Dermis microvascular lymphatic vessel endothelial cell (primary cell): ENCODE results near the gene MYBBP1A. TPM values are rescaled to one million over a fixed set of nuclear protein-coding genes. Genes with fewer than 3 reads are reported as not detected.

Experiments
- DNase-seq, 2 donors: peaks; one replicate each; pipeline versions ENCODE4 v3.0.0 to v3.0.0-alpha.2; 2010; ENCODE audit warnings: low read depth in 2 of 2
- total RNA-seq: library from RNA; depleted of rRNA; stranded (reverse); fragments of >200 nt; gene quantifications from 2 replicates; pipeline ENCODE4 v1.2.1, GENCODE V29; 2014

Gene MYBBP1A
- total RNA-seq, 1 donor from 2014 or later = 29.7 TPM

- no peak for DNase-seq
Measured at GRCh38 chr17:4520060-4520893, 34.9 kb downstream of the MYBBP1A start.

DNA sequence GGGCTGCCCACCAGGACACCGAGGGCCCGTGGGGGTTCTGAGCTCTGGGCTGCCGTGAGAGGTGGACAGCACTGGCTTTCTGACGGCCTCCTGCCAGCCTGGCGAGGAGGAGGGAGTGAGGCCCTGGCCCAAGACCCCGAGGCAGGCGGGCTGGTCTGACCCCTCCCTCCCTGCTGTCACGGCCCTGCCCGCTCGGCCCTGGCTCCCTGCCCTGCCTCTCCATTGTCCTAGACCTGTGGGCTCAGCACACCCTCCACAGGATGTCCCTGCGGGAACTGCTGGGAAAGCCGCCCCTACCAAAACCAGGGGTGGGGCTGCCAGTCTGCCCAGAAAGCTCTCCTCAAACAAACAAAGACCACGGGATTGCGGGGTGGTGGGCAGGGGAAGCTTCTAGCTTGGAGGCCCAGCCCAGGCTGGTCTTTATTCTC is 35.8 kb downstream of the MYBBP1A start:
- peak; percentile 78 to 86 for DNase-seq

DNA sequence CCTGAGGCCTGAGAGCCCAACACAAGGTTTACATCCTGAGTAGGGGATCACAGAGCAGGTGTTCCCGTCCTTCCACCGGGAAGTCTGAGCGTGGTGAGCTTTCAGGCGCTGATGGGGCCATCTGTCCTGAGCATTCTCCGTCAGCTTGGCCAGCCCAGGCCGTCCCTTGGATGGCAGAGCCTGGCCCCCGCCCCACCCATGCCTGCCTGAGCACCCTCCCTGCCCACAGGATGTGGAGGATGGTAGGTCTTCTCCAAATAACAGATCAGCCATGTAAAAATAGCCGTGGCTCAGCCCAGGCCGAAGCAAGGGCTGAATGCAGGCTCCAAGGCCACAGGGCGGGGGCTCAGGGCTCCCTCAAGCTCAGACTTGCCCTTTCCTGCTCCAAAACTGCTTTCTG is 36.3 kb downstream of the MYBBP1A start:
- DNase-seq = no peak

DNA sequence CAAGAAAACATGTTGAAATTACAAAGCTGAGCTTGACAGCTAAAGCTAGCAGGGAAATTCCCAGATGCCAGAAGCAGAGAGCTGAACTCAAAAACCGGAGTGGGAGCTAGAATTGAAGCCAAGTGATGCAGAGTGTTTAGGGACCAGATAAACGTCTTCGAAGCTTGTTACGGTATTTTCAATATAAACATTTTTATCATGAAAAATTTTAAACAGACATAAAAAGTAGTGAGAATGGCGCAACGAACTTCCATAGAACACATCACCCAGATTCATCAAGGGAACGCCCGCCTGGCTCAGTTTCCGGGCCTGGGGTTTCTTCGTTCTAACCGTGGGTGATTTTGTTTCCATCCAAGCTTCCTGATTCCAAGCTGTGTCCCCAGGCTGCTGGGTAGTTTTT is 38.4 kb downstream of the MYBBP1A start:
- DNase-seq = no peak

GRCh38 chr17:4515501-4515900 is 39.7 kb downstream of the MYBBP1A start:
- DNase-seq = no peak

DNA sequence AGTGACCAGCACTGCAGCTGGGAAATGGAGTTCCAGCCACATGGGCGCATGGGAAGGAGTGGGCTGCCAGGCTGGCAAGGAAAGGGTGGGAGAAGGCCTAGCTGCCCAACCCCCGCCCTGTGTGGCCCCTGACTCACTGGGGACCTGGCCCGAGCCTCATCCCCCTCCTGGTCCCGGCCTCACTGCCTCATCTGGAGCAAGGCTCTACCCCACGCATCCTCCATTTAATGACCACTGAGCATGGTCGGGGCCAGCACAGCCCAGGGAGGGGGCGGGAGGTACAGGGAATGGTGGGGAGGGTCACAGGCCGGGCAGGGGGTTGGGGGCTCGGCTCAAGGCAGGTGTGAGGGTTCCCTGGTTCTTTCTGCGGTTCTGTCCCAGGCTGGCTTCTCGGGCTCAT is 40.4 kb downstream of the MYBBP1A start:
- DNase-seq = no peak

DNA sequence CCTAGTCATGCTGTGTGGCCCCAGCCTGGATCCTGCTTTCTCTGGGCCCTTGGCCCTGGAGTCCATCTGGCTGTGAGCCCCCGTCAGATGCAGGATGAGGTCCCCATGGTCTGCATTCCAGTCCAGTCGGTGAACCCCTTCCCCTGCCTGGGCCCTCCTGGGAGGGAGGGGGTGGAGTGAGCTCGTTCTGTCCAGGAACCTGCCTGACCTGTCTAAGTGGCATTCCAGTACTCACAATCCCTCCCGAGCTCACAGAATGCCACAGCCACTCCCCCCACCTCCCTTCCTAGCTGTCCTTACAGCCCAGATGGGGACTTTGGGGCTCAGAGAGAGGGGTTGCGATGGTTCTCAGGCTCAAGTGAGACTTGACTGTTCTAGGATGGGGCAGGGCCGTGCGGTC is 41.0 kb downstream of the MYBBP1A start:
- DNase-seq = no peak

DNA sequence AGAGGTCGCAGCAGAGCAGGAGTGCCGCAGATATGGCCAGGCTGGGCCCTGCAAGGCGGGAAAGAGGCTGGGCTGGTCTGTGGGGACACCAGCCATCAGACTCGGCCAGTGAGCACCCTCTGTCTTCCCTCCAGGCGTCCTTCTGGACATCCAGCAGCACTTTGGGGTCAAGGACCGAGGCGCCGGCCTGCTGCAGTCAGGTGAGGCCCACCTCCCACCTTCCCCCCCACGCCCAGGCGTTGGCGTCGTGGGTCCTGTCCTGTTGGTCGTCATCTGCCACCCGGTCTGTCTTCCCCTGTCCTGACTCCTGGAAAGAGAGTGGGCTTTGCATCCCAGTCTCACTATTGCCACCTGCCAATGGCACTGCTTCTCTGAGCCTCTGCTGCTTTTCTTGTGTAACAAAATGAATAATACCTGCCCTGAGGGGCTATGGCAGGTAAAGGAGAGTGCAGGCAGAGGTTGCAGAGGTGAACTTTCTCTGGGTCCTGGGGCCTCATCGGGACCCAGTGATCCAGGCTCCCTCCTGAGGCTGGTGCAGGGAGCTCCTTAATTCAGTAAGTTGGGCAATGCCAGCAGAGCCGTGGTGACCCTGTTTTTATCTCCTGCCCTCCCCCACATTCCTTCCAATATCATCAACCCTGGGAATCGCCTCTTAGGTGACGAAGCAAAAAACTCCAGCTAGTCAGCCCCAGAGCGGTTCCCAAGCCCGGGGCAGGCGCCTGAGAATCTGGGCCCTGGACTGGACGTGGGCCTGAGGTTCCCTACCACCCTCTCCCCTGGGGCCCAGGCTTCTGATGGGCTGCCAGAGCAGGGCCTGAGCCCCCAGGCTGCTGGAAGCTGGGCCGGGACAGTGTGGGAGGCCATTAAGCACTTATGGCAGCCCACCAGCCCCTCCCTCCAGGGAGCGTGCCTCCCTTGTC is 41.8 kb downstream of the MYBBP1A start:
- no peak for DNase-seq

DNA sequence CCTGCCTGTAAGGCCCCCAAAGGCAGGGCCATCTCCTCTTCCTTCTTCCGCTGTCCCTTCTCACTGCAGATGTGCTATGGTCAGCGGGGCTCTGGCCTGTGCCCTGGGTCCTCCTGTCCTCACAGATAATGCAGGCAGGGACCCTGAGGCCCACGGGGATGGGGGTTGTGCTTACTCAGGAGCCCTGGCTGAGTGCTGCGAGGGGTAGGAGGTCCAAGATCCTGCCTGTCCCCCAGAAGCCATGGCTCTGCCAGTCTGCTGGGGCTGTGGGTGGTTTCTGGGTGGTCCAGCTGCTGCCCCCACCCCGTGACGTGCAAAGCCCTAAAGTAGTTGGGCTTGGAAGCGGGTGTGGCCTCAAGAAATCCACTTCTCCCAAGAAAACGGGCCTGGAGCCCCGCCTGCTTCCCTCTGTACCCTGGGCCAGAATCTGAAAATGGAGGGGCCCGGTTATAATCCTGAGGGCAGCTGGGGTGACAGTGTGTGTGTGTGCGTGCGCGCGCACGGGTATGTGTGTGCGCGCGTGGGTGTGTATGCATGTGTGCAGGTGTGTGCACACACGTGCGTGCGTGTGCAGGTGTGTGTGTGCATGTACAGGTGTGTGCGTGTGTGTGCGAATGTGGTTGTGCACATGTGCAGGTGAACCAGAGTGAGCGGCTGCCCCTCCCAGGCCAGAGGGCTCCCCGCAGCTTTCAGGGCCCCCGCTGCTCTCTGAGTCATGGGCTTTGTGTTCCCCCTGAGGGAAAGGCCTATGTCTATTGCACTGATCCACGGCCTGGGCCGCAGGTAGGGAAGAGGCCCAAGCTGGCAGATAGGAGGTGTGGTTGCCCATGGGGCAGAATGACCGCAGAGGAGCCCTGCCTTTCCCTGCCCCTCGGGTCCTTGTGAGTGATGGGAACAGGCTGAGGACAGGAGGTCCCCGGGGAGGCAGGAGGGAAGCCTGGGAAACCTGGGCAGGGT is 42.8 kb downstream of the MYBBP1A start:
- DNase-seq = no peak

GRCh38 chr17:4511199-4511932 is 43.8 kb downstream of the MYBBP1A start:
- no peak for DNase-seq

GRCh38 chr17:4510618-4510941 is 44.6 kb downstream of the MYBBP1A start:
- no peak for DNase-seq

DNA sequence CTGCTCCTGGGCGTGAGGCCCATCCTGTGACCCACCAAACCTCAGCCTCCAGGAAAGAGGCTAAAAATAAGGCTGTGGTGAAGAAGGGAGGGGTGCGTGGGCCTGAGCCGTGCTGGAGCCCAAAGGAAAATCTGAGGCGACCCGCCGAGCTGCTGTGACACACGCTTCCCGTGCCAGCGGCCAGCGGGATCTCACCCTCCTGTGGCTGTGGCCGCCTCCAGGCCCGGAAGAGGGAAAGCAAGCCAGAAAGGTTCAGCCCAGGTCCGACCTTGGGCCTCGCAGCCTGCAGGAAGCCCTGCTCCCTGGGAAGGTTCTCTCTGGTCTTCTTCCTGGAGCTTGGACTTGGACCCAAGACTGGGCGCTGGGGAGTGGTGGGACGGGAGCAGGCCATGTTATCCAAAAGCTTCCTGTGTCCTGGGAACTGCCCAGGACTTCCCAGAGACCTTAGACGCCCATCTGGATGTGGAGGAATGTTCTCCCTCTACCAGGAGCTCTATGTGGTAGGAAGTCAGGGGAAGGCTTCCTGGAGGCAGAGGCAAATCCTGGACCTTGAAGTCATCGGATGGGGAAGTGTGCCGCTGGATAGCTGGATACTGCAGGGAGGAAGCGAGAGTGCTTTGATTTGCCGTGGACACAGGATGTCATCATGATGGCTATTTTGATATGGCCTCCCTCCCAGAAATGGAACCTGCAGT is 45.1 kb downstream of the MYBBP1A start:
- DNase-seq = peak in 1 of 2 donors; percentile 51

DNA sequence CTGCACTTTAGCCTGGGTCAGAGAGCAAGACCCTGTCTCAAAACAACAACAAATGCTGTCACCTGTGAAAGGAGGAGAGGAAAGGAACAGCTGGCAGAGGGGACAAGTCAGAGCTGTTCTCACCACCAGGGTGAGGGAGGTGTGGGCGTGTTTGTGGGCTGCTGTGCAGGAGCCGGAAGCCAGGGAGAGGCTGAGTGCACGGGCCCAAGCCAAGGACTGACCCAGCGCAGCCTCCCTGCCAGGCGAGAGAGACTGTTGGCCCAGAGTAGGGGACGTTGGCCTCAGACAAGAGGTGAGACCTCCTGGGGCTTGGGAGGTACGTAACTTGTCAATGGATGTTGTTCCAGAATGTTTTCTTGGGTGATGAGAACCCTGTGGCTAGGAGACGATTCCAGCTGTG is 45.8 kb downstream of the MYBBP1A start:
- peak in 1 of 2 donors; percentile 48 for DNase-seq

- no peak for DNase-seq
Measured at GRCh38 chr17:4508207-4508606, 47.0 kb downstream of the MYBBP1A start.

DNA sequence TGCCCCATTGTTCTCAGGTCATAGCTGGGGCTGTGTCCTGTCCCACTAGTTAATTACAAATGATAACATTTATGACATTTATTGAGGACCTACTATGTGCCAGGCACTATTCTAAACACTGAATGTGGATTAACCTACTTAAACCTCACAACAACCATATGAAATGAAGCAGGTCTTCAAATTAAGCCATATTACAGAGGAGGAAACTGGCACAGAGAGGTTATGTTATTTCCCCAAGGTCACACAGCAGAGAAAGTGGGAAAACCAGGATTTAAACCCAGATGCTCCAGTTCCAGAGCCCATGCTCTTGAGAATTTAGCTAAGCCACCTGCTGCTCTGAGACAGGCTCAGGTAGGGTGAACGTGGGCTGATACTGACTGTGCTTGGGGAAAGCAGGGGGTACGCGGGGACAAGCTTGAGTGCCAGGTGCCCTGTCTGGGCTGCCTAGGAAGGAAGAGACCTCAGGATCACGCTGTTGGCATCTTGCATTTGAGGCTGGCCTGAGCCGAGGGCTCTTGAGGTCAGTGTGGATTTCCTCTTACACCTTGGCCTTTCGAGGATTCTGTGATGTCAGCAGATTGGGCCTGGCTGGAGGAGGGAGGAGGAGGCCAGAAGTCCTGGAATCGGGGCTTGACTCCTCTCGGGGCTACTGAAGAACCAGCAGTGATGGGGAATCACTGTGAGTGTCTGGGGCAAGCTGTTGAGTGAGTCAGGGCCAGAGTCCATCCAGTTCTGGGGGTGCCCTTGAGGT is 47.6 kb downstream of the MYBBP1A start:
- no peak for DNase-seq

DNA sequence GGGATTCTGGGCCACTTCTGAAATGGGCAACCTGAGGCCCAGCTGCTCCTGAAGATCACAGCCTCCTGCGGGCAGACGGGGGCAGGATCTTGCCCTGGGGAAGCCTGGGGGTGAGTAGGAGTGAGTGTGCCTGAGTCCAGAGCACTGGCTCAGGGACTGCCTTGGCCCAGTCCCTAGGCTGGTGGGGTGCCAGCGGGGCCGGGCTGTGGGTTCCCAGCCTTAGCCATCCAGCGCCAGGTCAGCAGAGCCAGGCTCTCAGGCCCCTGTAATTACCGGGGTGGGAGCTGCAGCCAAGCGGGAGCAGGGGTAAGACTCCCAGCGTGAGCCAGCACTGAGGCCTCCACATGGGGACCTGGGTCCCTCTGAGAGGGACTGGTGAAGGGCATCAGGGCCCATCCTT is 48.3 kb downstream of the MYBBP1A start:
- DNase-seq = no peak

DNA sequence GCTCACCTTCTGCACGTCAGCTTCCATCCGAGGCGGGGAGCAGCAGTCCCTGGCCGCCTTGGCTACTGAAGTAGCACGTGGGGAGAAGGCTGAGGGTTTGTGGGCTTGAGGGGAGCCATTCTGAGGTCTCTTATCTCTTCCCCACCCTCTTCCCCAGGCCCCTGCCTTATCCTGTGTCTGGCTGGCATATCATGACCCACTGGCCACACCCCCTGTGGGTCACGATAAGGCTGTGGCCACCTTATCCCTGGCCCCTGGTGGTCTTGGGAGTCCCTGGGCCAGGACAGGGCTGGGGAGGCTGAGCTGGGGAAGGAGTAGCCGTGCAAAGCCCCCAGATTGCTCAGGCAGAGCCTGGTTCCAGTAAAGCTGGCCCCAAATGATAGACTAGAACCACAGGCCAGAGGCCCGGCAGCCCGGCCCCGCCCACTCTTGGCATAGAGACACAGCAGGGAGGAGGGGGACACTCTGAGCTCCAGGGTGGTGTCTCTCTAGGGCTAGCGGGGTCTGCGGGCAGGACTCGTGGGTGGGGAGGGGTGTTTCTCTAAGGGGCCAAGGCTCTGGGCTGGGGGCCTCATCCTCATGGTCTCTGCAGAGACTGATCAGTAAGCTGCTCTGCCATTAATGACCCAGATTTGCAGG is 48.9 kb downstream of the MYBBP1A start:
- DNase-seq = no peak

GRCh38 chr17:4505187-4505586 is 50.0 kb downstream of the MYBBP1A start:
- DNase-seq = peak in 1 of 2 donors; percentile 69

GRCh38 chr17:4504188-4504587 is 51.0 kb downstream of the MYBBP1A start:
- no peak for DNase-seq
